ENCODE measurements around the gene TMEM141. TPM values are rescaled to one million over a fixed set of nuclear protein-coding genes. Genes with fewer than 3 reads are reported as not detected.

TMEM141 gene
- total RNA-seq, 2 experiments from 2014 or later = 43.2 to 70.2 TPM

DNA sequence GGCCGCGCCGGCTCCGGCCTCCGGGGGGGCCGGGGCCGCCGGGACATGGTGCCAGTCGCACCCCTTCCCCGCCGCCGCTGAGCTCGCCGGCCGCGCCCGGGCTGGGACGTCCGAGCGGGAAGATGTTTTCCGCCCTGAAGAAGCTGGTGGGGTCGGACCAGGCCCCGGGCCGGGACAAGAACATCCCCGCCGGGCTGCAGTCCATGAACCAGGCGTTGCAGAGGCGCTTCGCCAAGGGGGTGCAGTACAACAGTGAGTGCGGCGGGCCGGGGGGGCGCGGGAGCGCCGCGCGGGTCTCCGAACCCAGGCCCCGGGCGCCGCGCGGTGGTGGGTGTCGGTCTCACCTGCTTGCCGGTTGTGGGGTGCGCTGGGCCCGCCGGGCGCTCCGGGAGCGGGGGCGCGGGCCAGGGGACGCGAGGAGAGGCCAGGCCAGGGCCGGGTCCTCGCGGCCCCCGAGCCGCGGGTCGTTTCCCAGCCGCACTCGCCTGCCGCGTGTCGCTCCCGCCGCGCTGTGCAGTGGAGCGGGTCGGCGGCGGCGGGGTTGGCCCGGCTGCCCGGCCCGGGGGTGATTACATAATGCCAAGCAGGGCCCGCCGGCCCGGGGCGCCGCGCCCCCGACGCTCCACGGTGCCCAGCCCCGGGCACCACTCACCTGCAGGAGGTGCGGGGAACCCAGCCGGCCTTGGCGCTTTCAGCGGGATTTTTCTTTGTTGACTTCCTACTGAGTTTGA lies 17.1 kb downstream of the TMEM141 start:
- peak overlapping the region; percentile 51 for H2AFZ ChIP-seq (ENCODE audit: low read length)
- ChIA-PET CTCF (ENCODE audit: unreplicated experiment) (no interaction called here), POLR2A (interaction anchor here (0.7 to 2.4 kb wide), 4 partner anchors 14 to 34 kb away, joined by 3 to 5 read pairs (median 3); partner anchors contain the start of genes AJM1 and TMEM141)
- H3K9me2 ChIP-seq (ENCODE audit: insufficient read depth, low read length) = no peaks in the 10 kb centered on the region
- H3K27ac ChIP-seq (ENCODE audit: low read depth, low read length, poor library complexity, severe bottlenecking) = peak overlapping the region; percentile 73
- intact Hi-C loops (cut with micrococcal nuclease; ENCODE audit: unreplicated experiment) = loop anchor here (2.0 kb wide), 1 partner anchor 41 kb away; the partner anchor contains the start of gene PHPT1
- peak; percentile 54 for DNase-seq (ENCODE audit: low spot score)
- no peaks in the 10 kb centered on the region for H3K9me3 ChIP-seq (ENCODE audit: low read length)
- peaks cover 51% of the 10 kb centered on the region for H3K79me2 ChIP-seq (ENCODE audit: insufficient read depth, low read depth, low read length)
- H3K4me3 ChIP-seq (ENCODE audit: low read depth, low read length, poor library complexity, severe bottlenecking) = peak overlapping the region; percentile 100
- H3K4me1 ChIP-seq (ENCODE audit: insufficient read depth, low read length, poor library complexity, severe bottlenecking) = peaks cover 28% of the 10 kb centered on the region
- H4K20me1 ChIP-seq (ENCODE audit: insufficient read depth, low read length) = peaks cover 15% of the 10 kb centered on the region; the same call in 1 of the 2 replicates
- H3K36me3 ChIP-seq (ENCODE audit: insufficient read depth, low read length) = peaks cover 36% of the 10 kb centered on the region
- TF ChIP-seq EZH2phosphoT487 (IDR thresholded peaks at IDR 0.05; ENCODE audit: borderline replicate concordance, low read depth, low read length) = no peak
- TF ChIP-seq, protein P1, sequence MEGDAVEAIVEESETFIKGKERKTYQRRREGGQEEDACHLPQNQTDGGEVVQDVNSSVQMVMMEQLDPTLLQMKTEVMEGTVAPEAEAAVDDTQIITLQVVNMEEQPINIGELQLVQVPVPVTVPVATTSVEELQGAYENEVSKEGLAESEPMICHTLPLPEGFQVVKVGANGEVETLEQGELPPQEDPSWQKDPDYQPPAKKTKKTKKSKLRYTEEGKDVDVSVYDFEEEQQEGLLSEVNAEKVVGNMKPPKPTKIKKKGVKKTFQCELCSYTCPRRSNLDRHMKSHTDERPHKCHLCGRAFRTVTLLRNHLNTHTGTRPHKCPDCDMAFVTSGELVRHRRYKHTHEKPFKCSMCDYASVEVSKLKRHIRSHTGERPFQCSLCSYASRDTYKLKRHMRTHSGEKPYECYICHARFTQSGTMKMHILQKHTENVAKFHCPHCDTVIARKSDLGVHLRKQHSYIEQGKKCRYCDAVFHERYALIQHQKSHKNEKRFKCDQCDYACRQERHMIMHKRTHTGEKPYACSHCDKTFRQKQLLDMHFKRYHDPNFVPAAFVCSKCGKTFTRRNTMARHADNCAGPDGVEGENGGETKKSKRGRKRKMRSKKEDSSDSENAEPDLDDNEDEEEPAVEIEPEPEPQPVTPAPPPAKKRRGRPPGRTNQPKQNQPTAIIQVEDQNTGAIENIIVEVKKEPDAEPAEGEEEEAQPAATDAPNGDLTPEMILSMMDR (conservative IDR thresholded peaks at IDR 0.05; ENCODE audit: low read length) = peak; percentile 37
- BruUV-seq (replicated peaks) = no TSS peak
- peak overlapping the region; percentile 88 for H3K4me2 ChIP-seq (ENCODE audit: low read length)

DNA sequence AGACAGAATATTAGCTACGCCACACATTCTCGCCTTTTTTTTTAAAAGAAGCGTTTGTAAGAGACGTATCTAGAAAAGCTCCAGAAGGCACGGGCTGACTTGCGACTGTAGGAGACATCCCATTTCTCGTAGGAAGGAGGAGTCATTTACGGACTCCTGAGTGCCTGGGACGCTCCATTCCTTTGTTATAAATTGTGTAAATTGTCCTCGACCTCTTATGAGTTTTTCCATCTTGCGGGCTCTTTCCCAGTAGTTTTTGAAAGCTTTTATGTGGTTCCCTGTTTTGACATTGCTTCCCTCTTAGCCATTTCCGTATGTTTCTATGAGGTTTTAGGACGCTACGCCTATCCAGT lies 17.6 kb downstream of the TMEM141 start:
- Histone ChIP-seq H3K36me3 (ENCODE audit: insufficient read depth, low read length) (peaks cover 40% of the 10 kb centered on the region), H3K9me3 (ENCODE audit: low read length) (no peaks in the 10 kb centered on the region), H3K4me3 (ENCODE audit: low read depth, low read length, poor library complexity, severe bottlenecking) (peak overlapping the region; percentile 100), H3K4me1 (ENCODE audit: insufficient read depth, low read length, poor library complexity, severe bottlenecking) (peaks cover 28% of the 10 kb centered on the region), H3K4me2 (ENCODE audit: low read length) (peak overlapping the region; percentile 88), H2AFZ (ENCODE audit: low read length) (no peak overlapping the region; the same call in 1 of the 2 replicates), H3K9me2 (ENCODE audit: insufficient read depth, low read length) (no peaks in the 10 kb centered on the region), H3K79me2 (ENCODE audit: insufficient read depth, low read depth, low read length) (peaks cover 55% of the 10 kb centered on the region), H3K27ac (ENCODE audit: low read depth, low read length, poor library complexity, severe bottlenecking) (peak overlapping the region; percentile 73), H4K20me1 (ENCODE audit: insufficient read depth, low read length) (peaks cover 15% of the 10 kb centered on the region; the same call in 1 of the 2 replicates)
- intact Hi-C loops (cut with micrococcal nuclease; ENCODE audit: unreplicated experiment) = loop anchor here (2.0 kb wide), 1 partner anchor 40 kb away; the partner anchor contains the start of gene PHPT1
- BruUV-seq (replicated peaks) = no TSS peak
- POLR2A ChIA-PET = interaction anchor here (0.7 kb wide), 1 partner anchor 18 kb away, joined by 3 read pairs; the partner anchor contains the start of gene TMEM141
- no peak for TF ChIP-seq EZH2phosphoT487 (IDR thresholded peaks at IDR 0.05; ENCODE audit: borderline replicate concordance, low read depth, low read length)
- TF ChIP-seq, protein P1 (conservative IDR thresholded peaks at IDR 0.05; ENCODE audit: low read length) = no peak
- DNase-seq (ENCODE audit: low spot score) = no peak
- CTCF ChIA-PET (ENCODE audit: unreplicated experiment) = no interaction called here
